HG03025 (cell line): ENCODE measurements around the gene ILK.
A peak's percentile ranks its signal among the peaks of the same experiment; 100 is the strongest.

Experiments
- ATAC-seq: cut with Tn5 transposase; IDR thresholded peaks from one replicate; pipeline ENCODE4 v1.9.1; 2021; ENCODE audit warnings: mild to moderate bottlenecking, moderate library complexity; ENCODE audit not compliant: unreplicated experiment, low FRiP score

The ILK gene

DNA sequence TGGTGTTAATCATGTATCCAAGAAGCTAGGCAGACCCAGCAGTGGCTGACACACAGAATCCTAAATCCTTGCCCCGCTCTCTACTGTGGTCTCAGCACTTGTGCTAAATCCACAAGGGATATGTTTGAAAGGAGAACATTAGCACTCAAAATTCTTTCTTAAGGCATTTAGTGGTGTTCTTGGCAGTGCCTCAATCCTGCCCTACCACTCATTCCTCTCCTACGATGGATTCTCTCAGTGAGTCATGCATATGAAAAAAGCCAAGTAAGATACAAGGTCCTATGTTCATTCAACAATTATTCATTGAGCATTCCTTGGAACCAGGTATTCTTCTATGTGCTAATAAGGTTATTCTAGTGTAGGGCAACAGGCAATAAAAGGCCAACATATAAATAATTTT lies 31.4 kb upstream of the ILK start:
- ATAC-seq: no peak

DNA sequence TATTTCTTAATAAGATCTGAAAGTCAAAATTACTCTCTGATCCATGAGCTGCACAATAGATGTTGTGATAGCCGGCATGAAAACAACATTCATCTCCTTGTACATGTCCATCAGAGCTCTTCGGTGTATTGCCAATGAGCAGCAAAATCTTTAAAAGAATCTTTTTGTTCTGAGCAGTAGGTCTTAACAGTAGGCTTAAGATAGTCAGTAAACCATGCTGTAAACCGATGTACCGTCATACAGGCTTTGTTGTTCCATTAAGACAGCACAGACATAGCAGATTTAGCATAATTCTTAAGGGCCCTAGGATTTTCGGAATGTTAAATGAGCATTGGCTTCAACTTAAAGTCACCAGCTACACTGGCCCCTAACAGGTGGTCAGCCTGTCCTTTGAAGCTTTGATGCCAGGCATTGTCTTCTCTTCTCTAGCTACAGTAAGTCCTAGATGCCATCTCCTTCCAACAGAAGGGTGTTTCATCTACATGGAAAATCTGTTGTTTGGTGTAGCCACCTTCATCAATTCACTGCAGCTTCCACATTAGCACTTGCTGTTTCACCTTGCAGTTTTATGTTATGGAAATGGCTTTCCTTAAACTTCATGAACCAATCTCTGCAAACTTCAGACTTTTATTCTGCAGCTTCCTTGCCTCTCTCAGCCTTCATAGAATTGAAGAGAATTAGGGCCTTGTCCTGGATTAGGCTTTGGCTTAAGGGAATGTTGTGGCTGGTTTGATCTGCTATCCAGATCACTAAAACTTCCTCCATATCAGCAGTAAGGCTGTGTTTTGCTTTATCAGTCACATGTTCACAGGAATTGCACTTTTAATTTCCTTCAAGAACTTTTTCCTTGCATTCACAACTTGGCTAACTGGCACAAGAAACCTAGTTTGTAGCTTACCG lies 28.5 kb upstream of the ILK start:
- ATAC-seq: no peak

DNA sequence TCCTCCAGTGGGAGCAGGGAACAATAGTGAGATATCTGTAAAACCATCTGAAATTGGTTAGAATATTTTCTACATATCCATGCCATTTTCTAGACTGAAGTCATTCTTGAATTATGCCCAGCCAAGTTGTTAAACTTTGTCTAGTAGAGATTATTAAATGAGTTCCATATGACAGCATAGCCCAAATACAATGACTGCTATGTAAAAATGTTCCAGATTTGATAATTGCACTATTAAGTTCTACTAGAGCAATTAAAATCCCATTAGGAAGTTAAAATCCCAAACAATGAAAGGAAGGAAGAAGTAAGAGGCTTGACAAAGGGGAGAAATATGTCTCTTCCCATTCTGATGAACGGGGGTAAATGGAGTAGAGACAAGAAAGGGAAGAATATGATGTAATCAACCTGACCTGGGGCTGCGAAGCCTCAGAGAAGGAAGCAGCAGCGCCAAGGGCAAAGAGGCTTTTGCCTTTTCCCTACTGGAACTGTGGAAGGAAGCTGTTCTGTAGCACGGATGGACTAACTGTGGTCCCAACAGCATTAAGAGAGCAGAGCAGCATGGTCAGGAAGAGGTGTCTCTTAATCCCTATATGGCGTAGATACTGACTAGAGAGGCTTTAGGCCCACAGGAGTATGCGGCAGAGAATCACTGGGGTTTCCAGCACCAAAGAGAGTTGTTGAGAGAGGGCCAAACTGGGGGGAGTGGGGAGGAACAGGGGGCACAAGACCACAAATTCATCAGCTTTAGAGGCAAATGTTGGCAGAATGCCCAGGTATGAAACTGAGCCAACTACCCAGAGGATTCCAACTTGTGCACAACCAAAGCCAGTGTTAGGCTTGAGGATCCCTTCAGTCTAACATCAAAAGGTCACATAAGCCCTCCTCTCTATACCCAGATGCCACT lies 26.9 kb upstream of the ILK start:
- no peak for ATAC-seq

DNA sequence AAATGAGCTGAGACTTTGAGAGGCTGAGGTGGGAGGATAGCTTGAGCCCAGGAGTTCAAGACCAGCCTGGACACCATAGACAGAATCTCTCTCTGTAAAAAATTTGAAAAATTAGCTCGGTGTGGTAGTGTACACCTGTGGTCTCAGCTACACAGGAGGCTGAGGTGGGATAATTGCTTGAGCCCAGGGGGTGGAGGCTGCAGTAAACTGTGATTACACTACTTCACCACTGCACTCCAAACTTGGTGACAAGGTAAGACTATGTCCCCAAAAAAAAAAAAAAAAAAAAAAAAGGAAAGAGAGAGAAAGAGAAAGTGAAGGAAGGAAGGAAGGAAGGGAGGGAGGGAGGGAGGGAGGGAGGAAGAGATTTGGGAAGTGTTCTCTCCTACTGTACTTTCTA lies 25.4 kb upstream of the ILK start:
- ATAC-seq: no peak

DNA sequence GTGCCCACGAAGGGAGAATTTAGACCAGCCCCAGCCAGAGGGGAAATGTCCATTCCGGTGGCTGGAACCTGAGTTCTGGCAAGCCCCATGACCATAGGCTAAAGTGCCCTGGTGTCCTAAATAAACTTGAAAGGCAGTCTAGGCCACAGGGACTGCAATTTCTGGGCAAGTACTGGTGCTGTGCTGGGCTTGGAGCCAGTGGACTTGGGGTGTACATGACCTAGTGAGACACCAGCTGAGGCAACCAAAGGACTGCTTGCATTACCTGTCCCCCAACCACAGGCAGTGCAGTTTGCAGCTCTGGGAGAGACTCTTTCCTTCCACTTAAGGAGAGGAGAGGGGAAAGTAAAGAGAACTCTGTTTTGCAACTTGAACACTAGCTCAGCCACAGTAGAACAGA lies 23.9 kb upstream of the ILK start:
- ATAC-seq: no peak

DNA sequence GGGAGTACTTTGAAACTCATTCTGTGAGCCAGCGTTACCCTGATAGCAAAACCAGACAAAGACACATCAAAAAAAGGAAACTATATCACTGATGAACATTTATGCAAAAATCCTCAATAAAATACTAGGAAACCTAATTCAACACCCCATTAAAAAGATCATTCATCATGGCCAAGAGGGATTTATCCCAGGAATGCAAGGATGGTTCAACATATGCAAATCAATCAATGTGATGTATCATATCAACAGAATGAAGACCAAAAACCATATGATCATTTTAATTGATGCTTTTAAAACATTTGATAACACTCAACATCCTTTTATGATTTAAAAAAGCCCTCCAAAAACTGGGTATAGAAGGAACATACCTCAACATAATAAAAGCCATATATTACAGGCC lies 20.0 kb upstream of the ILK start:
- ATAC-seq: no peak

DNA sequence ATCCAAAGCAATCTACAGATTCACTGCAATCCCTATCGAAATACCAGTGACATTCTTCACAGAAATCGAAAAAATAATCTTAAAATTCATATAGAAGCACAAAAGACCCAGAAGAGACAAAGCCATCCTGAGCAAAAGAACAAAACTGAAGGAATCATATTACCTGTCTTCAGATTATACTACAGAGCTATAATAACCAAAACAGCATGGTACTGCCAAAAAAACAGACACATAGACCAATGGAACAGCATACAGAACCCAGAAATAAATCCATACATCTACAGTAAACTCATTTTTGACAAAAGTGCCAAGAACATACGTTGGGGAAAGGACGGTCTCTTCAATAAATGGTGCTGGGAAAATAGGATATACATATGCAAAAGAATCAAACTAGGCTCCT lies 19.0 kb upstream of the ILK start:
- ATAC-seq: no peak

DNA sequence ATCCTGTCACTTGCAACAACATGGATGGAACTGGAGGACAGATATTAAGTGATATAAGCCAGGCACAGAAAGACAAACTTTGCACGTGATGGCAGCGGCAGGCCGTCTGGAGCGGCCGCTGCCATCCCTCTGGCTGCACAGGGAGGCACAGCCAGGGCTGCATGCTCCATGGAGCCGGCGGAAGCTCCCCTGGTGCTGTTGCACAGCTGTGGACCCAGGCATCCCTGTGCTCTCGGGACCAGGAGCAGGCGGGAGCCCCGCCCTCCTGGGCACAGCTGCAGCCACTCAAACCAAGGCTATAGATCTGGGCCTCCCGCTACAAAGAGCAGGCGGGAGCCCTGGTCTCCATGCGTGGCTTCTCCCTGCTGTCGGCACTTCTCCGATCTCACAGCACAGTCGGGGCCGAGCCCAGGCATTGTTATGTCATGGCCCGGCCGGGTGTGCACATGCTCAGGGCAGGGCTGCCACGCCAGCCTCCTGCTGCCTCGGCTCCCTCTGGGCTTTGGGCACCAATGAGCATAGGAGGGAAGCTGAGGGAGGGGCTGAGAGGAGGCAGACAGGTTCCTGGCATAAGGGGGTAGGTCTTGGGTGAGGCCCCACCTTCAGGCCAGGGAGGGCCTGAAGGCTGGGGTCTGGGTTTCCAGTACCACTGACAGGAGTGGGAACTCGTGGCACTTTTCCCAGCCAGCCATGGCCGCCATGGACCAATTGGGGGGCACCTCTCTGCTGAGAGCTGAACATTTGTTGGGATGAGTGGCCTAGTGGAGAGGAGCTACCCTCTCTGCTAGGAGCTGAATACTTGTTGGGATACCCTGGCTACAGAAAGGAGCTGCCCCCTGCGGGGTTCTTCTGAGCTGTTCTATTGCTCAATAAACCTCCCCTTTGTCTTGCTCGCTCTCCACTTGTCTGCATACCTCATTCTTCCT lies 16.9 kb upstream of the ILK start:
- no peak for ATAC-seq

DNA sequence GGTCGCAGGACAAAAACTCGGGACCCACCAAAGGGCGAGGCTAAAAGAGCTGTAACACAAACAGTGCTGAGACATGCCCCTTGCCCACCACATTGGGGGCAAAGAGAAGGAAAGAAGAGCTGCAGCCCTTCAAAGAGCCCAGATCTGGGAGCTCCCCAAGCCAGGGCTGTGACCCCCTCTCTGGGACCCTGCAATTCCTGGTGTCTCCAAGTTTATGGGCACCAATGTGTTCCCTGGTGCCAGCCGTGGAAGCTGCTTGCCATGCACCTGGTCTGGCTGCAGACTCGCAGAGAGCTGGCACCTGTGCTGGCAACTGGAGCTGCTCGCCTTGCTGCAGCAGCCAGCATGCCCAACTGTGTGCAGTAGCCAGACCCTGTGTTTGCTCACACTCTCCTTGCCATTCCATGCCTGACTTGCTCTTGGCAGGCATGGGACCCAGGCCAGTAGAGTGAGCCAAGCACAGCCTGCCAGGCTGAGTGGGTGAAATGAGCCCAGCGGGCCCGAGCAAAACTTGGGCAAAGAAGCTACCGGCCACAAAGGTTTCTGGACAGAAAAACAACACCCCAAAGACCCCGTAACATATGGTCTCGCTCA lies 16.1 kb upstream of the ILK start:
- no peak for ATAC-seq

DNA sequence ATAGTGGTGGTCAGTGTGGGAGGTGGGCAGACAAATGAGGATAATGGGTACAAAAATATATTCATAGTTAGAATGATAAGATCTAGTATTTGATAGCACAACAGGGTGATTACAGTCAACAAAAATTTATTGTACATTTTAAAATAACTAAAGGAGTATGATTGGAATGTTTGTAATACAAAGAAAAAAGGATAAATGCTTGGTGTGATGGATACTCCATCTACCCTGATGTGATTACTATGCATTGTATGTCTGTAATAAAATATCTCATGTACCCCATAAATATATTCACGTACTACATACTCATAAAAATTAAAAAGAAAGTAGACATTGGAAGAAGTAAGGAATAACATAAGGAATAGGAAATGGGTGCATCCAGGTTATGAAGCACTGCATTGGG lies 15.6 kb upstream of the ILK start:
- ATAC-seq: no peak

DNA sequence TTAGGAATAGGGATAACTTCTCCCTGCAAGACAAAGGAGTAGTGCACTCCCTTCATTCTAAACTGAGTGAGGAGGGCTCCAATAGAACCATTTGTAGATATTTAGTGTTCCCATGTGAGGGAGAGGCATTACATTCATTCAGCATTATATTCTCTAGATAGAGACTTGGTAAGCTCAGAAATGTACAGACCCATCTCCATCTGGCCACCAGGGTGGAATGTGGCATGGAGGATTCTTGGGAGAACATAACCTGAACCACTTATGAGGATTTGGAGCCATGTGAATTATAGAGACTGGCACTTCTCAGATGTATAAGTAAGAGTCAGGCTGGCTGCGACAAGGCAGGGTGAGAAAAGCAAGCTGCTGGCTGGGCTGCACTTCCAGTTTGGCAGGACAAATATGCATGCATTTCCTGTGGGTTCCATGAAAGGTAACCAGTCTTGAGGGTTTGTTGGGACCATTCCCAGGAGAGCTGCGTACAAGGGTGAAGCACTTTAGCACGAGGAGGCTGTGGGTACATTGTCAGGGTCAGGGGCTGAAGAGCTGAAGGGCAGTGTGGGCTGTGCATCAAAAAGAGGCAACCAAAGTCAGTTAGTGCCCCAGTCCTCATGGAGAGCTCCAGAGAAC lies 9.3 kb upstream of the ILK start:
- ATAC-seq: no peak

DNA sequence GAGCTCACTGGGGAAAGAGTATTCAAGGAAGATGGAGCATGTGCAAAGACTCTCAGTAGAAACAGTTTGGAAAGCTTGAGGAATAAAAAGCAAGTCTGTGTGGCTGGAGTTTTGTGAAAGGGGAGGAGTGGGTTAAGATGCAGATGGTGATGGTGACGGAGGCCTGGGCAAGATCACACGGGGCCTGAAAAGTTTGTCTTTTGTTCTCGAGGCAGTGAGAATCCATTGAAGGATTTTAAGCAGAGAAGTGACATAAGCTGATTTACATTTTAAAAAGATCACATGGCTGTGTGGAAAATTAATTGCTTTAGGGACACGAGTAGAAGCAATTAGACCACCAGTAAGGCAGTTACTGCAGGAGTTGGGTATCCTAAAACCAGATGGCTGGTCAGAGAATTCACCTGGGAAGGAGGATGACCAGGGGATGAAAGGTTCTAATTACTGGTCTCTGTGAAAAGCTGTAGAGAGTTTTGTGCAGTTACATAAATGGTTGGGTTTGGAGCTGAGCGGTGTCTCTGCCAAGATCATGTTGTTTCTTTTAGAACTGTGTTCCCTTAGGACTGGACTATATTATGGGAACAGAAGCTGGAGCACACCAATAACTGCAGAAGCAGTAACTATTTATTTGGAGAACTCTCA lies 7.2 kb upstream of the ILK start:
- no peak for ATAC-seq

DNA sequence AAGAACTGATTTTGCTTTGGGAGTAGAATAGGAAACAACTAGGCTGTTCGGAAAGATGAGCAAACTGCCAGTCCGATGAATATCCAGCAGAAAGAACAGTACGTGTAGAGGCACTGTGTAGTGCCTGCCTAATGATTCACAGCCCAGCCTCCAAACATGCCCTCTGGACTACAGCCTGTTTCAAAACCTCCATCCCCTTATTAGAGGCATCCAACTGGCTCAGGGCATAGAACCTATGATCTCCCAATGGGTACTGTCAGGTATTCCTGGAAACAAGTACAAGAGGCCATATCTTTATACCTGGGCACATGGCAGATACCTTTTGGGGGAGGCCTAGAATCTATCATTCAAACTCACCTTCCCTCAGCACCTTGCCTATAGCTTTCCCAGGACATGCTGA lies 5.0 kb upstream of the ILK start:
- ATAC-seq: no peak

DNA sequence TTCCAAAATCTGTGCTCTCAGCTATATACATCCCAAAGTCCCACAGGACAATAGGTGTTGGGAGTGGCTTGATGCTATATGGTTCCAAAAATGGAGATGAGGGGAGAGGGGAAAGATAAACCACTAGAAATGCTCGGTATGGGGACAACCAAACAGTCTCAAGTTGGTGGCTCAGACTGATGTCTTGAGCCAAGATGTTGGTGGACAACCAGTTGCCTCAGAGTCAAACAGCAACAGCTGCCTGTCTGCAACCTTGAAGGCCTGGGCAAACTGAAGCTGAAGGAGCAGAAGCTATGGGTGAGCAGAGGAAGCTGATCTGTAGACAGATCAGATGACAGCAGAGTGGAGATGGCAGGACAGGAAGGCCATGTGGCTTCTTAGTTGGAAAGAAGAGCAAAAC lies 4.1 kb upstream of the ILK start:
- ATAC-seq: no peak

DNA sequence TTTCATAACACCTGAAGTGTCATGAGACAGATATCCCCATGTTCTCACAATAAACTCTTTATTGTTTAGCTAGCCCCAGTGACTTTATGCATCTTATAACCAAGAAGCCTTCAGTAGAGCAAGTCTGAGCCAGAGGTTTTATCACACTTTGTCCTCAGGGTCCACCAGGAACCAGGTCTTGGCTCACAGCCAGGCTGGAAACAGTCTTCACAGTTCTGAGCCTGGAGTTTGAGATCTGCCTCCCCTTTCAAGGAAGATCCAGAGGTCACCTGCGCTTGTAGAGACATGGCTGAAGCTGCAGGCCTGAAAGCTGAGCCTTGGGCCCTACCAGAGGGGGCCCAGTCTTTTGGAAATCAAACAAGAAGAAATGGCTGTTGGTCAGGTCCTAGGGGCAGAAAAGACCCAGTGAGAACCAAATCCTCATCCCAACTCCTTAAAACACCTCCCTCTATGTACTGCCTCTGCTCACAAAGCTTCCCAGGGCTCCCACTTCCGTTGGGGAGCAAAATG lies 3.6 kb upstream of the ILK start:
- ATAC-seq: no peak

DNA sequence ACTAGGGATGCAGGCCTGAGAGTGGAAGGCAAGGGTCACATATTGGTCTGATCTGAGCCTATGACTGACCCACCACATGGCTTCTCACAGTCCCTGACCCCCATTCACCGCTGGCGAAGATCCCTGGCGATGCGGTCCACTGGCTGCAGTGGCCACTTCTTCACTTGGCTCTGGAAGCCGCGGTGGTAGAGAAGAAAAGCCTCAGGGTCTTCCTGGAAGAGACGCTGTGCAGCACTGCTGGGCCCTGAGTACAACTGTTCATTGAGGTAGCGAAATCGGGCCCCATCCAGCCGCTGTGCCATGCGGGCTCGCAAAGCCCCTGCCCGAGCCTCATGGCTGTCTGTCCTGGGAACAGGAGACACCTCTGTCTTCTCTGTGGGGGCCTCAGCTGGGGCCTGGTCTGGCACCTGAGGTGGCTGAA lies 2.5 kb upstream of the ILK start:
- no peak for ATAC-seq

DNA sequence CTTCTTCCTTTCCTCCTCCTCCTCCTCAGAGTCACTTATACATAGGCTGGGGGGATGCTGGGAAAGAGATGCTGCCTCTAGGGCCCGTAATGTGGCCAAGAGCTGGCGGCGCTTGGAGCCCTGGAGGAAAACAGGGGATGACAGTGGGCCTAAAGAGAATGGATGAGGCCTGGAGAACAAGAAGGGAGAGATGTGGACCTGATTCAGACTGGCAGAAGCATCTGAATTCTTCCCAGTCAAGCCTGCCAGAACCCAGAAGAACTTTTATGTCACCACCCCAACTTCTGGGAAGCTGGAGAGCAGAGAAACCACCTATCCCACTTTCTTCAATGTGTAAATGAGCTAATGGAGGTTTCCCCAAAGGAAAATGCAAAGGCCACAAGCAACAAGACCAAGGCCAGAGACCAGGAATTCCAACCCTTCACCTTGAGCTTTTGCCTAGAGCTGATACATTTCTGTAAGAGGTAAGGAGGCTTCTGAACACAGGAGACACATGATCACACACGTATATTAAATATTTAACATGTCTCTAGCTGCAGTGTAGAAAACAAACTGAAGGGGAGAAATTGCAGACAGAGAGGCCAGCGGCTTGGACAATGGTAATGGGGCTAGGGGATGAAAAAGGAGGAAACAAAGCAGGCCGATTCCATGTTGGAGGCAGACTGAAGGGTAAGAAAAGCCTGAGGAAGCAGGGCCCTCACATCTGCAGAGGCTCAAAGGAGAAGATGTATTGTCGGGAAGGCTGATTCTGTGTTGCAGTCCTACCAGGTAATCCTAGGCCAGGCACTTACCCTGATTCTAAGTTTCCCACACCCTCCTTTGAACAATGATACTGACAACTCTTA lies 1.3 kb upstream of the ILK start:
- no peak for ATAC-seq

DNA sequence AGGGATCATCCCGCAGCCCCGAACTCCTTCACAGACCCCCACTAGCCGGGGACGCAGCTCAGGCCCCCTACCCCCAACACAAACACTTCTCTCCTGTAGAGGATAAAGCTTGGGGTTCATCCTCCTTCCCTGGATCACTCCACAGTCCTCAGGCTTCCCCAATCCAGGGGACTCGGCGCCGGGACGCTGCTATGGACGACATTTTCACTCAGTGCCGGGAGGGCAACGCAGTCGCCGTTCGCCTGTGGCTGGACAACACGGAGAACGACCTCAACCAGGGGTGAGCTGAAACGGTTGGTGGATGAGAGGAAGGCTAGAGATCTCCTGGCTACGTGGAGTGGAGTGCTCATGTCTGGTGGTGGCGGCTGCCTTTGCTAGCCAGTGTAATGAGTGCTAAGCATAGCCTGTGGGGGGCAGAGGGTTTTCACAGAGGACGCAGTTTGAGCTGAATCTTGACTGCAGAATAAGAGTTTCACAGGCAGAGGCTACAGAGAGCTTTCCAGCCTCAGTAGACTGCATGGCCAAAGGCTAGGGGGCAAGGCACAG lies 580 bp downstream of the ILK start:
- peak; percentile 34 for ATAC-seq
